ENCODE data around the gene CPA3.

Gene CPA3, protein sequence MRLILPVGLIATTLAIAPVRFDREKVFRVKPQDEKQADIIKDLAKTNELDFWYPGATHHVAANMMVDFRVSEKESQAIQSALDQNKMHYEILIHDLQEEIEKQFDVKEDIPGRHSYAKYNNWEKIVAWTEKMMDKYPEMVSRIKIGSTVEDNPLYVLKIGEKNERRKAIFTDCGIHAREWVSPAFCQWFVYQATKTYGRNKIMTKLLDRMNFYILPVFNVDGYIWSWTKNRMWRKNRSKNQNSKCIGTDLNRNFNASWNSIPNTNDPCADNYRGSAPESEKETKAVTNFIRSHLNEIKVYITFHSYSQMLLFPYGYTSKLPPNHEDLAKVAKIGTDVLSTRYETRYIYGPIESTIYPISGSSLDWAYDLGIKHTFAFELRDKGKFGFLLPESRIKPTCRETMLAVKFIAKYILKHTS

DNA sequence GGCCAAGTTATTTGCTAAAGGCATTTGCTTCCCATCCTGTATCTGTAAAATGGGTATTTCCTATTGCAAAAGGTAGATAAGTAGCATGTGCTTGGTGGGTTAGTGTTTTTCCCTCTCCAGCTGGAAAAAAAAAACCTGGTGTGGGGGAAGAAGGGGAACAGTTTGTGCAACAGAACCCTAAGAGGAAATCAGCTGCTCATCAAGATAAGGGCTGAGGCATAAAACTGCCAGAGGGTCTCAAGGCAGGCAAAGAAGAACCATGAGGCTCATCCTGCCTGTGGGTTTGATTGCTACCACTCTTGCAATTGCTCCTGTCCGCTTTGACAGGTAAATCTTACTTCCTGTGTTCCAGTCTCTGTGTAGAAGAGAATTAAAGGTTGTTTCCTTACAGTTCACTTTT, at the start of gene CPA3:
Gene CPA3 (plus strand): TSS at position 248 of the 400 bp plus-strand sequence. CDS start 12 bp downstream, at position 260.
- DNase-seq: no peak

DNA sequence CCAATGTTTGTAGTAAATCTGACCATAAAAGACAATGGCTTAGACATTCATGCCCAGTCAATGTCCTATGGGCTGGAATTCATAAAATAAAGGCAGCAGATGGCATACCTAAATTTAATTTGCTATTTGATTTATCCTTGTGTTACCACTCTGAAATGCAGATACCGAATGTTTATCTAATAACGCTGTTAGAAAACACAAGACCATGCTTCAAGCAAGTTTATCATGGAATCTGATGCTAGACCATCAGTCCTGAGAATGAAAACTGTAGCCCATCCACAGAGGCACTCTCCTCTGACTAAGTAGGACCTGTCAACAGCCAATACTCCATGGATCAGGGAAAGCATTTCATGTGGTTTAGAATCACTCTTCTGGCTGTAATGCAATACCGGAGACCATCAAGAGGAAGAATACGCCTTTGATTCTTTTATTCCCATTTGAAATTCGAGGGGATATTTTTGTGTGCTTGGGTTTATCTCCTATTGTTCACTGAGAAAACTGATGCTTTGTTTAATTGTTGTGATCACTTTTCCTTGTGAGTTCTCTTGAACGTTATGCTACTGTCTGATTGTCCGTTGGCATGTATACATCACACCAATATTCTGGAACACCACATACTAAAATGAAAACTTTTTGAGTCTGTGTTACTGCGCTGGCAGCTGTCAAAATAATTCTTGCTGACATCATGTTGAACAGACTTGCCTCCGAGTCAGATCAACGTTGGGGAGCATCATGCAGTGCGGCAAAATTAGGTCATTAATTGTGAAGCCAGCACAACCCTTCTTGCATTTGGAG, 49.6 kb upstream of the CPA3 start:
- no peak for DNase-seq

- DNase-seq: no peak
Observed at GRCh38 chr3:148816427-148816826, 48.7 kb upstream of the CPA3 start.

DNA sequence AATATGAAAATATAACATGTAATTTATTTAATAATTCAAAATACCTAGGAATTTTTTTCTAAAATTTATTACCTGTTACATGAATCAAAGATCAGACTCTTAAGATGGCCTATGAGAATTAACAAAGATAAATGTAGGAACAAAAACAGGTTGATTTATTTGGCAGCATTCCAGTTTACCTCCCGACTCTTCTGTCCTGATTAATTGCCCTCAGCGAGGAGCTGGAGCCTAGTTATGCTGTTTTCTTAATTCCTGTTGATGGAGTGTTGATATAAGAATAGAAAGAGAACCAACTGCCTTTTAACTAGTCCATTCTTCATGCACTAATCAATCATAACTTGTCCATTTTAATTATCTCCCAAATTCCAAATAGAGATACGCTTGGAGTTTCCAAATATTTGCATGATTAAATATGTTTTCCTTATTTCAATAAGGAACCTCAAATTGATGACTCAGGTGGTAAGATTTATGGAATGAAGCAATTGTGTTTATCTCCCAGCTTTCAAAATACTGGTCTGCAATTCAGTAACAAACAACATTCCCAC, 48.0 kb upstream of the CPA3 start:
- DNase-seq: no peak

DNA sequence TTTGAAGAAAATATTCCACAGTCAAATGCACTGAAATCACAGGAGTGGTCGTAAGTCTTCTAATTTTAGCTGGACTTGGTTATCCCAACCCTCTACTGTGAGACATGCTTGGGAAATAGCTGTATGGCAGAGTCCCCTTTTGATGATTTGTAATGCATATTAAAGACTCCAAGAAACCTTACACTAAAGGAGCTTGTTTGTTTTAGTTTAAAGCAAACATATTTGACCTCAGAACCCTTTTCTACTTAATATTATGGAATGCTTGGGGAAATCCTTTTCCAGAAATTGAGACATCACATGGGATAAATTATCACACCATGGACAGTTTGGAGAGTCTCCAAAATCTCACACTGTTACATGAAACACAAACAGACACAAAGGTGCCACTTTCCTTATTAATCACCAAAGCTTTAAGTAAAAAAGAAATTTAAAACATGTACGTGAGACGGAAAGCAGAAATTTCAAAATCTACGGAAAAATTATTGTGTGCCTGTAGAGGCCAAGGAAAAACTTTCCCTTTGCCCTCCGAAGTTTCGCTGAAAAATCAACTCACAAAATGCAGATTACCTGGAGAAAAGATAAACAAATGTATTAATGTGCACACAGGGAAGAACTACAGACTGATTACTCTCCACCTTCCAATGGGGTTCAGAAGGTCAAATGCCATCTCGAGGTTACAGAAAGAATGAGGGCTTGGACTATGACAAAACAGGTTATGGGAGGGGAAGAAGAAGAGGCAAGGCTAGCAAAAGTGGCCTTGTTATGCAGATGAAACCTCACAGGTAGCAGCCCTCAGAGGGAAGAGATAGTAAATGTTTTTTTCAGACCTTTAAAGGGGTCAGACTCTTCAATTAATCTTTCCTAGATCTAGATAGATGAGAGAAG, 44.5 kb upstream of the CPA3 start:
- DNase-seq: no peak

DNA sequence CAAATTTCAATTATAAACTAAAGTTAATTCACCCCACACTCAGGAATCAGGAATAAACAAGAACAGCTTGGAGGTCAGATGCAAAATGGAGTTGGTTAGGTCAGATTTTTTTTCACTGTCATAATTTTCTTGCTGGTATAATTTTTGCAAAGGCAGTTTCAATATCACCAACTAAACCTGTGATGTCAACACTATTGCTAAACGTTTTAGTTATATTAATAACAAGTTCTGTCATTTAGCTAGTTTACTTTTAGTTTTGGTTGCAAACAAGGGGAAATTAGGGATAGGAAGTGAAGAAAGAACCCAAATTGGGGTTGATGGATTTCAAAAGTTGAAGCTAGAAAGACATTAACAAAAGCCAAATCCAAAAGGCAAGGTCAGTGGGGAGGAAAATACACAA, 42.1 kb upstream of the CPA3 start:
- no peak for DNase-seq

DNA sequence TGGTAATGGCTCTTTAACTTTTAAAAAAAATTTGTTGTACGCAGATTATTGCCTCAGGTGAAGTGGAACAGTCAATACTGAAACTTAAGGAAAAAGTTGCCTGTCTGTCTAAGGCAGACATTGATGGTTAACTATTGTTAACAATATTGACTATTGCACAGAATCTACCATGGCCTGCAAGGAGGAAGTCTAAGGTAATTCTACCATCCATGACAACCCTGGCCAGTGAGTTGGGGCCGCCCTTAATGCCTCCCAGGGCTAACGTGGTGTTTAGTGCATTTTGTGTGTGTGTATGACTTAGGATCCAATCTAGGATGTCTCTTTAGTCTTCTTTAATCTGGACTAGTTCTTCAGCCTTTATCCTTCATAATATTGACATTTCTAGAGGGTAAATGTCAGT, 39.6 kb upstream of the CPA3 start:
- no peak for DNase-seq

DNA sequence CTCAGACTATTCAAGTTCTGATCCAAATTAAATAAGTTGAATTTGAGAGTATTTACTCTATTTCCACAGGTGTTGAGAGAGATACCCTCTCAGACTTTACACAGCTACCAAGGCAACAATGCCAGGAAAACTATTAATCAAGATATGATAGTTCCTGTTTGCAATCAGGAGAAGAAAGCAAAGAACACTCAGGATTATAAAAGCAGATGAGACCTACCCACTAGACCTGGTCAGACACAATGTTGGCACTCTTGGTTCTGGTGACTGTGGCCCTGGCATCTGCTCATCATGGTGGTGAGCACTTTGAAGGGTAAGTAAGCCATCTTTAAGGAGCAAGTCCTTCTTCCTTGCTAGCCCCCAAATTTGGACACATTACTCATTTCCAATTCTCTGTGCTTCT, 37.5 kb upstream of the CPA3 start, which contains the start of gene CPB1:
Gene CPB1 (plus strand): TSS at position 227 of the 400 bp plus-strand sequence. CDS start 13 bp downstream, at position 240.
- DNase-seq: no peak

DNA sequence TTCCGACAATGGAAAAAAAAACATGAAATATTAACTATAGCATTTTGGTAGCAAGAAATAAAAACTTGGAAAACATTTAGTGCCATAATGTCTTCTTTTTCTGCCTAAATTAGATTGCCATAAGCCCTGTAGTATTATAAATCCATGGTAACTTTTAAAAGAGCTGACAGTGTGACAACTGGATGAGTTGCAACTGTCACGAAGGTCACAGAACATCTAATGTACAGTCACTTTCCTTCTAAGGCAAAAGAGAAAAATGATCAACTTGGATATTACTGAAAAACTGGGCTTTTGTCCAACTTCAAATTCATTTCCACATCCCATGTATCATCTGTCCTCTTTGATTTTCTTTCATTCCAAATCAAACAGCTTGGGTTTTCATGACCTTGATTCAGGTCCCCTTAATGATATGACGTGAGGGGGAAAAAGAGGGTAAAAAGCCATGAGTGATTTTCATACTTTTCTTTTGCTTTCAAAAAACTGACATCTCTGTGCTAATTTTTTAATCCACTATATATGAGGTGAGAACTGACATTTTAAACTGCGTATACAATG, 36.9 kb upstream of the CPA3 start:
- DNase-seq: no peak

DNA sequence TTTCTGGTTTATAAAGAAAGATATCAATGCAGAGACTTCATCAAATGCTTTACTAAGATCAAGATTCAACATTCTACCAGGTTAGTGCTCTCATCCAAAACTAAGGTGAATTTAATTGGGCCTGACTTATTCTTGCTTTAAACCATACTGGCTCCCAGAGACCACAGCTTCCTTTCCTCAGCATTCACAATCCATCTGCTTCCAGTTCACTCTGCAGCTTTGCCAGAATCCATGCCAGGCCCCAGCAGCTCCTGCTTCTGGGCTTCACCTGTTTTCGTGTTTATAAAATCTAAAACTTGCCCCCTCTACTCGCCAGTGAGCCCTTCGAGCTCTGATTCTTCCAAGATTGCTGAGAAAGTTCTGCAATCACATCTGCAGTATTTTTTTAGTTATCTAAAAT, 35.2 kb upstream of the CPA3 start:
- DNase-seq: no peak

DNA sequence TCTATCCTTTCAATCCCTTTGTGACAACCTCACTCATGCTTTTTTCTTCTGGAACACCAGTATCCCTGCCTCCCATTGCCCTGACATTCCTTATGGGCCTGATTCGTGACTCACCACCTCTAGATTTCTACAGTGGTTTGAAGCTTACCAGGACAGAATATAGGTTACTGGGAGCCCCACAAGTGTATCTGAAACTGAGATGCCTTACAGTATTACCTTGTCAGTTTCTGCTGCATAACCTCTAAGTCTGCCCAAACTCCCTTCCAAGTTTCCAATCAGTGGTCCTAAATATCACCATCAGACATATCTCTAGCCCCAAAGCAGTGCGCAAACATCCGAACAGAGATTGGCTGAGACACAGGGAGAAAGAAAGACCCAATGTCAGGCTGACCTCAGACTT, 31.9 kb upstream of the CPA3 start:
- DNase-seq: no peak

DNA sequence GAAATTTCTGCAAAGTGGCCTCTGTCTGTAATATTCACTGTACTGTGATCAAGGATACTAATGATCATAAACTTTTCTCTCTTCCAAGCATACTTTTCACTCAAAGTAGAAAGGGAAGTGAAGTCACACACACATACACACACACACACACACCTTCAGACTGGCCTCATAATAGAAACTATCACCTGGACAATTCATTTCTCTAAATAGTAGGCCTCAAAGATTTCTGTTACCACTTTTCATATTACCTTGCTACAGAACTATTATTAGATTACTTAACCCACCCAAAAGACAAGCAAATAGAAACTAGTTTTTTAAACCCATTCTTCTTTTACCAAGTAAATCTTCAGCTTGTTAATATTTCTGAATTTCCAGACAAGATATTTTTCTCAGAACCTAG, 25.3 kb upstream of the CPA3 start:
- DNase-seq: no peak

GRCh38 chr3:148840451-148840850, 24.6 kb upstream of the CPA3 start:
- no peak for DNase-seq

GRCh38 chr3:148845756-148846395, 19.2 kb upstream of the CPA3 start:
- no peak for DNase-seq

GRCh38 chr3:148847351-148847750, 17.7 kb upstream of the CPA3 start:
- DNase-seq: no peak

DNA sequence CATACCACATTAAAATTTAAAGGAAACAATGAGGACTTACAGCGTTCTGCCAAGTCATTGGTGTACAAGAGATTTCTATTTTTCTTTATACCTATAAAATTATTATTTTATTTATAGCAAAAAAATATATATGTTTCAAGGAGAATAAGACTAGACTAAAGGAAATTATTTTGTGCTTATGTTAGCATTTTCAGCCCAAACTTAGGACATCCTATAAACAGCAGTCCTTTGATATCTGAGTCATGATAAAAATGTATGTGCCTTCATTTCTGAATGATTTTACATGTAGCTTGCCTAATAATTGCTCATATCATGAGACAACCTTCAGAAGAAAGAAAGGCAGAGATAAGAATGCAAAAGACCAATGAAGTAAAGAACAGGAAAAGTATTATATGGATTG, 16.7 kb upstream of the CPA3 start:
- no peak for DNase-seq

DNA sequence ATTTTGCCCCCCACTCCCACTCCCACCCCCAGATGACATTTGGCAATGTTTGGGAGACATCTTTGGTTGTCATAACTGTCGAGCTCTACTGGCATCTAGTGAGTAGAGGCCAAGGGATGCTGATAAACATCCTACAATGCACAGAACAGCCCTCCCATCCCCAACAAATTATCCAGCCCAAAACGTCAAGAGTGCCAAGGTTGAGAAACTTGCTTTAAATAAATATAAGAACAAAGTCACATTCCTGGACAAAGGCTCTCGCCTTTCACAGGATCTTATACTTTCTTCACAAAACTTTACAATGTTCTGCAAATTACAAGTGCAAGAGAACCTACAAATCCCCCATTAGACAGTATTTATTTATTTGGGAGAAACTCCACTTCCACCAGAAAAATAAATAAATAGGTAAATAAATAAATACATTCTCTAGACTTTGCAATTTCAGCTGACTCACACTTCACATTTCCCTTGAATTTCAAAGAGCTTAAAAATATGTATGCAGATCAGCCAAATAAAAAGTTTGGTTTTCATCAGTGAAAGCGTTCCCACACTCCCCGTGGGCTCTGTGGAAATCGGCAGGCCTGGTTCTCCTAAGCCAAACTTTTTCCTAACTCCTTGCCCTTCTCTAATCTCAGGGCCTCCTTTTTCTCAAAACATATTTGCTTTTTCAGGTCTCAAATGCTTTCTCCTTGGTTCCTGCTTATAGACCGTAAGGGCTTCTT, 12.7 kb upstream of the CPA3 start:
- no peak for DNase-seq

GRCh38 chr3:148853076-148853475, 12.0 kb upstream of the CPA3 start:
- no peak for DNase-seq

DNA sequence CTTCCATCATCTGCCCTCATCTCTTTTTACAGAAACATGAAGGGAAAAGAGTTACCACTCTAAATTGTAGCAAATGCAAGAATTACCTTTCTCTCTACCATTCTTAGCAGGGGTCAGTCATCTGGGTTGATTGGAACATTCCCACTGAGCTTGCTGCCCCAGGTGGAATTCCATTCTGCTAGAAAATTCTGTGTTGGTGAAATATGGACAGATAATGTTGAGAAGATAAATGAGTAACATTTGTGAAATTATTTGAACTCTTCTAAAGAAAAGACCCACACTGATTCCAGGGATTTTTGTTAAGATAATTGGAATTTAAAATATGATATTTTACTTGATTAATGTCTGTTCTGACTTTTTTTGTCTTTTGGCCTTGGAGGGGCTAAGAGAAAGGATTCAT, 11.0 kb upstream of the CPA3 start:
- DNase-seq: no peak

DNA sequence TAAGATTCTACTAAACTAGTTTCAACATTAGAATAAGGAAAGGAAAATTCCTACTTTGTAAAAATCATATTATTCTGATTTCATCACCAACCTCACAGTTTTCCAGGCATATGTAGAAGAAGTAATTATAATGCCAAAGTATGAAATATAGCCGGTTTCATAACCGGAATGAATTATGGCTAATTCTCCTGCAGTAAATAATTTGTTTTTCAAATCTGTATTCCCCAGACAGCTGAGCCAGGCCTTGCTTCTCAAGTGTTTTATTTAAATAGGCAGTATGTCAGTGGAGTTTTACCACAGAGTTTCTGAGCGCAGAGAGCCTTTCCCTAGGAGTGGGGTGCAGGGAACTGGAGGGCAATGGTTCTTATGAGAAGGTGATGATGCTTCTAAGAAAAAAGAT, 8.7 kb upstream of the CPA3 start:
- no peak for DNase-seq

GRCh38 chr3:148857316-148857715, 7.8 kb upstream of the CPA3 start:
- DNase-seq: no peak
